HepG2 (cell line): ENCODE results near the gene CRNKL1. TPM values are rescaled to one million over a fixed set of nuclear protein-coding genes. Genes with fewer than 3 reads are reported as not detected.
A peak's percentile ranks its signal among the peaks of the same experiment; 100 is the strongest.

Experiments used
- FOXJ3 ChIP-seq: sonication (generic); formaldehyde crosslinking; IDR thresholded peaks from 2 replicates; pipeline ENCODE4 v1.4.0; 2020; ENCODE audit warnings: missing genetic modification reagents, mild to moderate bottlenecking, borderline replicate concordance
- FOXP4 ChIP-seq: sonication (generic); formaldehyde crosslinking; IDR thresholded peaks from 2 replicates; pipeline ENCODE4 v1.4.0; 2020; ENCODE audit warnings: missing genetic modification reagents
- GABPB1 ChIP-seq: IDR thresholded peaks from 2 replicates; pipeline ENCODE4 v1.6.1; 2016; ENCODE audit warnings: mild to moderate bottlenecking, missing genetic modification reagents, moderate library complexity, missing compliant biosample characterization
- HMGXB3 ChIP-seq: sonication (generic); formaldehyde crosslinking; IDR thresholded peaks from 2 replicates; pipeline ENCODE4 v1.4.0; 2020; ENCODE audit warnings: missing genetic modification reagents, borderline replicate concordance
- HMGXB4 ChIP-seq, 2 experiments: sonication (generic) in 1 of 2; formaldehyde crosslinking in 1 of 2; IDR thresholded peaks; 2 replicates each; pipeline versions ENCODE4 v1.4.0 to v1.6.1; 2018 to 2020; ENCODE audit warnings: missing genetic modification reagents in 2 of 2, borderline replicate concordance in 1 of 2, low read depth in 1 of 2, mild to moderate bottlenecking in 1 of 2, missing biosample characterization in 1 of 2
- NCOA2 ChIP-seq: sonication (generic); formaldehyde crosslinking; IDR thresholded peaks from 2 replicates; pipeline ENCODE4 v1.8.0; 2022; ENCODE audit warnings: inconsistent platforms
- SP140L ChIP-seq: sonication (generic); formaldehyde crosslinking; IDR thresholded peaks from 2 replicates; pipeline ENCODE4 v1.4.0; 2020; ENCODE audit warnings: missing genetic modification reagents, borderline replicate concordance
- TCF7L2 ChIP-seq: IDR thresholded peaks from 2 replicates; pipeline ENCODE4 v1.6.1; 2011; ENCODE audit warnings: mild to moderate bottlenecking, low read depth, low read length, moderate library complexity
- TGIF2 ChIP-seq: IDR thresholded peaks from 2 replicates; pipeline ENCODE4 v1.6.1; 2016; ENCODE audit warnings: control low read depth, missing compliant biosample characterization
- YEATS4 ChIP-seq: sonication (generic); formaldehyde crosslinking; IDR thresholded peaks from 2 replicates; pipeline ENCODE4 v1.4.0; 2020; ENCODE audit warnings: missing genetic modification reagents, borderline replicate concordance
- ZKSCAN8 ChIP-seq: IDR thresholded peaks from 2 replicates; pipeline ENCODE4 v1.6.1; 2016; ENCODE audit warnings: borderline replicate concordance, missing genetic modification reagents, missing compliant biosample characterization
- ZMYM3 ChIP-seq: sonication (generic); formaldehyde crosslinking; IDR thresholded peaks from 2 replicates; pipeline ENCODE4 v1.5.1; 2020; ENCODE audit warnings: mild to moderate bottlenecking, missing genetic modification reagents
- ZNF33A ChIP-seq: sonication (generic); formaldehyde crosslinking; IDR thresholded peaks from 2 replicates; pipeline ENCODE4 v1.5.1; 2020; ENCODE audit warnings: missing genetic modification reagents, mild to moderate bottlenecking, moderate library complexity, borderline replicate concordance
- ZNF383 ChIP-seq: sonication (generic); formaldehyde crosslinking; IDR thresholded peaks from 2 replicates; pipeline ENCODE4 v1.4.0; 2020; ENCODE audit warnings: missing genetic modification reagents, mild to moderate bottlenecking, borderline replicate concordance
- ZNF547 ChIP-seq: sonication (generic); formaldehyde crosslinking; IDR thresholded peaks from 2 replicates; pipeline ENCODE4 v1.5.1; 2020; ENCODE audit warnings: mild to moderate bottlenecking, missing genetic modification reagents
- ZNF775 ChIP-seq: sonication (generic); formaldehyde crosslinking; IDR thresholded peaks from 2 replicates; pipeline ENCODE4 v1.4.0; 2020; ENCODE audit warnings: missing genetic modification reagents, mild to moderate bottlenecking, moderate library complexity, borderline replicate concordance
- ZNF784 ChIP-seq: sonication (generic); formaldehyde crosslinking; IDR thresholded peaks from 2 replicates; pipeline ENCODE4 v1.5.1; 2020; ENCODE audit warnings: missing genetic modification reagents, mild to moderate bottlenecking, borderline replicate concordance
- polyA plus RNA-seq, 8 experiments: library from polyadenylated mRNA; depleted of rRNA in 3 of 8; stranded (reverse) in 7 of 8; unstranded in 1 of 8; fragments of >200 nt; fragmentation: Illumina TruSeq in 4 of 8; extraction: Trizol in 4 of 8; gene quantifications; 2 replicates each; pipeline versions ENCODE4 v1.2.1 to v1.2.3, GENCODE V29; 2011 to 2016; ENCODE audit warnings: low read depth in 4 of 8, missing spikeins in 1 of 8, mixed read lengths in 1 of 8; ENCODE audit not compliant: insufficient read depth in 1 of 8
- total RNA-seq, 5 experiments: library from RNA; depleted of rRNA; stranded (reverse); fragments of >200 nt; fragmentation: Illumina TruSeq; extraction: Trizol; gene quantifications; 2 replicates each; pipeline ENCODE4 v1.2.3, GENCODE V29; 2016; ENCODE audit warnings: low read depth in 1 of 5
- TF ChIP-seq, protein P1 (sequence below): sonication (generic); formaldehyde crosslinking; IDR thresholded peaks from 2 replicates; pipeline ENCODE4 v1.5.1; 2020; ENCODE audit warnings: missing genetic modification reagents, mild to moderate bottlenecking, borderline replicate concordance

The CRNKL1 gene
- total and polyA plus RNA-seq, 2 of the 13 experiments (the other 11 are each of a cell fraction or from before 2014, with no cell fraction given), result 12.3 to 64.5 TPM

DNA sequence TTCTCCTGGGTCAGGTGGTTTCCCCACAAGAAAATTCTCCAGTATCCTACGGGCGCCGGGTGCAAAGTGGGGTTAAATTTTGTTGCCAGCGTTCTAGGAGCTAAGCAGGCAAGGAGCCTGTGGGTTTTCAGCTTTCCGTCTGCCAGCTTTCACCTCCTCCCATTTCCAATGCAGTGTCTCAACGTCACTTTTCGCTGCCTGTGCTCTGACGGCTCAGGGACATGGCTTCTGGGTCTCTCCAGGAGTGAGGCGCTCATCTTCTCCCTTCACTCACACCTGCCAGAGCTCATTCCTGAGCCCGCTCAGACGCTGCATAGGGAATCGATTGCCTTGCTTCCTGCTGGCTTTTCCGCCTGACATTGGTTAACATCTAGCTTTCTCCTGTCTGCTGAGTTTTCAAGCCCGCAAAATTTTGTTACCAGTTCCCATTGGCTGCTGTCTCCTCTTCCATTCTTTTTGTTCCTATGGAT lies 42.4 kb downstream of the CRNKL1 start (continued):
- no peak for TF ChIP-seq NCOA2 (CRISPR knock-in tag)
- TF ChIP-seq SP140L (CRISPR knock-in tag), result no peak
- TF ChIP-seq YEATS4 (CRISPR knock-in tag), result 0 out of 2 replicates have a peak, but pooled peaks have one; percentile 25
- no peak for TF ChIP-seq TCF7L2
- no peak for TF ChIP-seq TGIF2 (CRISPR knock-in tag)
- TF ChIP-seq ZKSCAN8 (CRISPR knock-in tag), result no peak
- TF ChIP-seq ZNF383 (CRISPR knock-in tag), result no peak
- peak; percentile 59; the same call in 1 of the 2 replicates for TF ChIP-seq ZNF775 (CRISPR knock-in tag)
- TF ChIP-seq GABPB1 (CRISPR knock-in tag), result peak; percentile 34; the same call in 1 of the 2 replicates
- TF ChIP-seq ZNF547 (CRISPR knock-in tag), result peak; percentile 58; the same call in 1 of the 2 replicates
- TF ChIP-seq FOXP4 (CRISPR knock-in tag), result peak; percentile 43
- TF ChIP-seq, protein P1, sequence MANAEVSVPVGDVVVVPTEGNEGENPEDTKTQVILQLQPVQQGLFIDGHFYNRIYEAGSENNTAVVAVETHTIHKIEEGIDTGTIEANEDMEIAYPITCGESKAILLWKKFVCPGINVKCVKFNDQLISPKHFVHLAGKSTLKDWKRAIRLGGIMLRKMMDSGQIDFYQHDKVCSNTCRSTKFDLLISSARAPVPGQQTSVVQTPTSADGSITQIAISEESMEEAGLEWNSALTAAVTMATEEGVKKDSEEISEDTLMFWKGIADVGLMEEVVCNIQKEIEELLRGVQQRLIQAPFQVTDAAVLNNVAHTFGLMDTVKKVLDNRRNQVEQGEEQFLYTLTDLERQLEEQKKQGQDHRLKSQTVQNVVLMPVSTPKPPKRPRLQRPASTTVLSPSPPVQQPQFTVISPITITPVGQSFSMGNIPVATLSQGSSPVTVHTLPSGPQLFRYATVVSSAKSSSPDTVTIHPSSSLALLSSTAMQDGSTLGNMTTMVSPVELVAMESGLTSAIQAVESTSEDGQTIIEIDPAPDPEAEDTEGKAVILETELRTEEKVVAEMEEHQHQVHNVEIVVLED, result 0 out of 2 replicates have a peak, but pooled peaks have one; percentile 32
- peak; percentile 18; the same call in 1 of the 2 replicates for TF ChIP-seq HMGXB3 (CRISPR knock-in tag)
- TF ChIP-seq ZNF784 (CRISPR knock-in tag), result 0 out of 2 replicates have a peak, but pooled peaks have one; percentile 23
- no peak for TF ChIP-seq FOXJ3 (CRISPR knock-in tag)
- 0 out of 4 replicates have a peak, but pooled peaks of 1 of the 2 experiments have one; percentile 17 for TF ChIP-seq HMGXB4 (CRISPR knock-in tag; IDR thresholded peaks at IDR 0.05; ENCODE audit: borderline replicate concordance in 1 of 2, low read depth in 1 of 2)
- peak; percentile 83; the same call in 1 of the 2 replicates for TF ChIP-seq ZNF33A (CRISPR knock-in tag)
- TF ChIP-seq ZMYM3 (CRISPR knock-in tag), result peak; percentile 59; the same call in 1 of the 2 replicates
